Dedifferentiated amniotic fluid mesenchymal stem cell (primary cell): ENCODE results near the gene GDPD4.

ENCODE experiments used
- DNase-seq: peaks from one replicate; pipeline ENCODE4 v3.0.0-alpha.2; 2016; ENCODE audit errors: extremely low spot score

GDPD4 gene

GRCh38 chr11:77244277-77245027 lies 57.0 kb downstream of the GDPD4 start:
- DNase-seq: peak; percentile 65

GRCh38 chr11:77236901-77237300 lies 64.6 kb downstream of the GDPD4 start:
- DNase-seq: no peak

GRCh38 chr11:77233011-77233410 lies 68.5 kb downstream of the GDPD4 start:
- DNase-seq: no peak

- DNase-seq: no peak
These were observed 69.2 kb downstream of the GDPD4 start for GRCh38 chr11:77232242-77232641.

- no peak for DNase-seq
These were observed 69.7 kb downstream of the GDPD4 start for GRCh38 chr11:77231800-77232199.

GRCh38 chr11:77230878-77231605 lies 70.4 kb downstream of the GDPD4 start:
- DNase-seq: no peak

- no peak for DNase-seq
These were observed 77.7 kb downstream of the GDPD4 start for GRCh38 chr11:77223797-77224196.

- DNase-seq: no peak
These were observed 84.3 kb downstream of the GDPD4 start for GRCh38 chr11:77217156-77217555.

- DNase-seq: no peak
These were observed 86.4 kb downstream of the GDPD4 start for GRCh38 chr11:77215106-77215505.

- DNase-seq: no peak
These were observed 86.9 kb downstream of the GDPD4 start for GRCh38 chr11:77214557-77214956.

GRCh38 chr11:77213589-77214428 lies 87.7 kb downstream of the GDPD4 start:
- DNase-seq: no peak

GRCh38 chr11:77213029-77213579 lies 88.4 kb downstream of the GDPD4 start:
- no peak for DNase-seq

GRCh38 chr11:77212314-77213007 lies 89.0 kb downstream of the GDPD4 start:
- no peak for DNase-seq

- DNase-seq: no peak
These were observed 89.8 kb downstream of the GDPD4 start for GRCh38 chr11:77211594-77212251.

- DNase-seq: no peak
These were observed 90.4 kb downstream of the GDPD4 start for GRCh38 chr11:77211040-77211451.

GRCh38 chr11:77209663-77210062 lies 91.8 kb downstream of the GDPD4 start:
- no peak for DNase-seq

- no peak for DNase-seq
These were observed 93.0 kb downstream of the GDPD4 start for GRCh38 chr11:77208535-77208934.

- DNase-seq: no peak
These were observed 93.7 kb downstream of the GDPD4 start for GRCh38 chr11:77207618-77208313.

GRCh38 chr11:77207019-77207485 lies 94.4 kb downstream of the GDPD4 start:
- DNase-seq: no peak
